Renal cortical epithelial cell (primary cell): Measurements from ENCODE around the gene HOXC12. TPM values are rescaled to one million over a fixed set of nuclear protein-coding genes. Genes with fewer than 3 reads are reported as not detected.

Experiments used
- DNase-seq: peaks from one replicate; pipeline ENCODE4 v3.0.0-alpha.2; 2011; ENCODE audit warnings: low read depth
- total RNA-seq: library from RNA; depleted of rRNA; stranded (reverse); fragments of >200 nt; gene quantifications from 2 replicates; pipeline ENCODE4 v1.2.3, GENCODE V29; 2014

The HOXC12 gene
- total RNA-seq, 1 donor from 2014 or later = not detected

DNA sequence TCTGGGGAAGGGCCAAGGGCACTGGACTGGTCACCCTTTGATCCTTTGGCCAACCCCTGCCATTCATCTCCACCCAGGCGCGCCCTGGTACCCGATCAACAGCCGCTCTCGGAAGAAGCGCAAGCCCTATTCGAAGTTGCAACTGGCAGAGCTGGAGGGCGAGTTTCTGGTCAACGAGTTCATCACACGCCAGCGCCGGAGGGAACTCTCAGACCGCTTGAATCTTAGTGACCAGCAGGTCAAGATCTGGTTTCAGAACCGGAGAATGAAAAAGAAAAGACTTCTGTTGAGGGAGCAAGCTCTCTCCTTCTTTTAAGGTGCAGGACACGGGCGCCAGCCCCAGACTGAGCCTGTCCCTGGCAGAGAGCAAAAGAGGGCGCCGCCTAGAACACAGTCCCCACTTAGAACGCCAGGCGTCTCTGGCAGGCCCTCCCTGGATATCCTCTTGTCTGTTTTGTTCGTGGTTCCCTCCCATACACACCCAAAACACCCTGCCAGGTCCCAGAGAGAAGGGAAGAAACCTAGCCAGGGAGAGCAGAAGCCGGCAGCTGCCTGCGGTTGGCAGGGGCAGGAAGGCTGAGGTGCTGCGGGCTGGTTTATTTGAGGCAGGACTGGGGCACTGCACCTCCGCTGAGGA, 1.7 kb downstream of the HOXC12 start:
- no peak for DNase-seq

DNA sequence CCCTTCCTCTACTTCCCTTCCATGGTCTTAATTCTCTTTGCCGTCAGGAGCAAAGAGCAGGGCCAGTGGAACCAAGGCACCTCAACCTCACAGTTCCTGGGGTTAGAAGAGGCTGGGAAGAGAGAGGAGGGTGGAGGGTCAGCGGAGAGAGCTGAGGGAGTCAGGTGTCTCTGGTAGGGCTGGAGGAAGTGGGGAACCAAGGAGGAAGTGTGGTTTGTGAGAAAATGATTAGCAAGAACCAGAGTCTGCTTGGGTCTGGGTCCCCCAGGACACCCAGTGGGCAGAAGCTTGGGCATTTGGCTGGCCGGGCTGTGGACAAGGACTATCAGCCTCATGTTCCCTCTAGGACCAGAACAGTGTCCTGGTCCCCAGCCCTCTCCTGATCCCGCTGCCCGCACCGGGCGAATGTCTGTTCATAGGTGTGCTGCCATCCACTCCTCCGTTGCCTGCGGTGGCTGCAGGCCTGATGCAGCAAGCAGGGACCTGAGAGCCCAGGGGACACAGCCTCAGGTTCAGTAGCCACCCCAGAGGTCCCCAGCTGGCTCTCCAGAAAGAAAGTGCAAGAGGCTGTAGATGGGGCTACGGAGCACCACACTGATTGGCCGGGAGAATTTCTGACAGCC, 2.3 kb downstream of the HOXC12 start:
- no peak for DNase-seq

- no peak for DNase-seq
Observed at GRCh38 chr12:53958128-53958527, 3.4 kb downstream of the HOXC12 start.

- no peak for DNase-seq
Observed at GRCh38 chr12:53959314-53959713, 4.6 kb downstream of the HOXC12 start.

DNA sequence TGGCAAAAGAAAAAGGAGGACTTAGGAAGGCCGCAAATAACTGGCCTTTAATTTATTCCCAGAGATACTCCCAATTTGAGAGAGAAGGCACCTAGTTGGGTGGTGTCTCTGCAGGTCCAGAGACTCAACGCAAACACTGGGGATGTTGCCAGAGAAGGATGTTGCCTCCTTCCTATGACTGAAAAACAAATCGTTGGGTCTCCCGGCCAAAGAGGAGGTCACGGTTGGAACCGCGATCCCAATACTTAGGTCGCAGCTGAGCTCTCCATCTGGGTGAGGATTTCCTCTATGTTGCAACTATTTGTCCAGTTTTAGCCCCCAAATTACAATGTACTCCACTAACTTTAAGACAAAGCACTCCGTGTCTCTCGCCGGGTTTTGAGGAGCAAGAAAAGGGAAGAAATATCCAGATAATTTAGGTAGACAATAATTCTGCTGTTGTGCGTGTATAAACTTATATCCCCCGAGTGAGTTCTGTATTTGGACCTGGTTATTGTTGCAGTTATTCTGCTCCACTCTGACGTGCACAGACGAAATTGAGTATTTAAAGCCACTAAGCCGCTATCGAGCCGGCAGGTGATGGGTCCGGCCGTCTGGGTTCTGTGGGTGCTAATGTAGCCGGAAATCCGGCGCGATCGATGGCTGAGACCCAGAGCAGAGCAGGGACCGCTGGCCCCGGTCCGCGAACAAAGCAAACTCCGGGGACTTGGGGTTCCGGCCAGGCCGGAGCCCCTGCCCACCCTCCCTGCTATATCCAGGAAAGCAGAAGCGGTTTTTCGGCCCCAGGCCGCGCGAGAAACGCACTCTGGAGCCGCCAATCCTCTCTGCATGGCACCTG, 5.7 kb downstream of the HOXC12 start:
- DNase-seq = no peak

- no peak for DNase-seq
Observed at GRCh38 chr12:53961025-53961761, 6.5 kb downstream of the HOXC12 start.

- DNase-seq = no peak
Observed at GRCh38 chr12:53963005-53963404, 8.3 kb downstream of the HOXC12 start.

- DNase-seq = no peak
Observed at GRCh38 chr12:53963434-53964314, 9.0 kb downstream of the HOXC12 start.

DNA sequence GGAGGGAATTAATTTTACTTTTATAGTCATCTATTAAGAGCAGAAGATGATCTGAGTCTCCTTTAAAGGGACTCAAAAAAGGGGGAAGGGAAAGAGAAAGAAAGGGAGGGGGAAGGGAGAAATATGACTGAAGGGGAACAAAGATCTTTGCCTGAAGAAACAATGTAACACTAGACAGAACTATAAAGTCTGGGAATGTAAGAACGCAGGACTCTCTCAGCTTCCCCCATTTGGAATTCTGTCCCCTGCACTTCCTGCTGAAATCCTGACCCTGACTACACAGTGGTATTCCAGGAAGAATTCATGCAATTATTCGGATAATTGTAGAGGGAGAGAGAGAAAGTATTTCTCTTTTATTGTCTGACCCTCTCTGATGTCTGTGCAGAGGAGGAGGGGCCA, 9.6 kb downstream of the HOXC12 start:
- no peak for DNase-seq

- no peak for DNase-seq
Observed at GRCh38 chr12:53965281-53966084, 10.8 kb downstream of the HOXC12 start.

- DNase-seq = no peak
Observed at GRCh38 chr12:53966085-53966384, 11.3 kb downstream of the HOXC12 start.

DNA sequence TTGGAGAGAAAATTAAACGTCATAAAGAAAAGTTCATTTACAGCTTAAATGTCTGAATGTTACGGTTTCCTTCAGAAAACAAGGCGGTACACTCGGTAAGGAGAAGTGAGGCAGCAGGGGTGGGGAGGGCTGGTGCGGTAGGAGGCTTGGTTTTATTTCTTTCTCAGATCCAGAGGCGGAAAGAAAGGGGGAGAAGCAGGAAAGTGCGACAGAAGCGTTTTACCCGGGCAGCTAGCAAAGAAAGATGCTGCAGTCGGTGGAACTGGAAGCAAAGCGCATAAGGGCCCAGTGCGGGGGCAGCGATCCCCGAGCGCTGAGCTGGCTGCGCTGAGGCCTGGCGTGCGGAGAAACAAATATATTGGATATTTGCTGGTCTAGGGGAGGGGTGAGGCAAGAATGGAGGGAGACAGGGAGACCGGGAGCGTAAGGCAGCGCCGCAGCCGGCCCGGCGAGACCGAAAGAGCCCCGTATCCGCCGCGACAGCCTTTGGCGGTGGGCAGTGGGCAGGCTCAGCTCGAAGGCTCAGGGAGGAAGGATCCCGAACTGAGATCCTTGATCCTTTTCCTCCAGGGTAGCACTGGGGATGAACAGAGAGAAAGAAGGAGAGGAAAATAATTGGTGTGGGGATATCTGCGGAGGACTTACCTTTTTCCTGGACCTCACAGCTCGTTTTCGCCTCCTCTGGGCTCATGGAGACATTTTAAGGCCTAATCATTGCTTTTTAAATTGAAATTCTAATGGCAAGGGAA, 11.9 kb downstream of the HOXC12 start:
- DNase-seq = no peak

DNA sequence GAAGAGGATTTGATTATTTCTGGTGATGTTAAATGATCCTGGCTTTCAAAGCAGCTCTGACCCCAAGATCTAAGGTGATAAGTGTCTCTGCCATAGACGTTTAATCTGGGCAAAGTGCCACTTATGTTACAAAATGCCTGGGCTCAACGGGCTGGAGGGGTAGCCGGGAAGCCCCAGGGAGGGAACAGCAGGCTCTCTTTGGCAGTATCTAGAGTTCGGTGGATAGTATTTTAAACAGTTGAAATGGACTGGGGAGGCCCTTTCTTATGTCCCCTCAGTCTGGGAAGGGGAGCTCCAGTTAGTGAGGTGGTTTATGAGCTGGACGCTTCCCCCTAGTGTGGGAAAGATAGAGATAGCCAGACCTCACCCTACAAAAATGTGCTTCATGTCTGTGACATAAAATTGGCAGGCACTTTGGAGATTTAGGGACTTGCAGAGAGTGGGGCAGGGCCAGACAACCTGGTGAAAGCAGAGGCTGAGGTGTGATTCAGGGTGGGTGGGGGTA, 12.8 kb downstream of the HOXC12 start:
- no peak for DNase-seq

DNA sequence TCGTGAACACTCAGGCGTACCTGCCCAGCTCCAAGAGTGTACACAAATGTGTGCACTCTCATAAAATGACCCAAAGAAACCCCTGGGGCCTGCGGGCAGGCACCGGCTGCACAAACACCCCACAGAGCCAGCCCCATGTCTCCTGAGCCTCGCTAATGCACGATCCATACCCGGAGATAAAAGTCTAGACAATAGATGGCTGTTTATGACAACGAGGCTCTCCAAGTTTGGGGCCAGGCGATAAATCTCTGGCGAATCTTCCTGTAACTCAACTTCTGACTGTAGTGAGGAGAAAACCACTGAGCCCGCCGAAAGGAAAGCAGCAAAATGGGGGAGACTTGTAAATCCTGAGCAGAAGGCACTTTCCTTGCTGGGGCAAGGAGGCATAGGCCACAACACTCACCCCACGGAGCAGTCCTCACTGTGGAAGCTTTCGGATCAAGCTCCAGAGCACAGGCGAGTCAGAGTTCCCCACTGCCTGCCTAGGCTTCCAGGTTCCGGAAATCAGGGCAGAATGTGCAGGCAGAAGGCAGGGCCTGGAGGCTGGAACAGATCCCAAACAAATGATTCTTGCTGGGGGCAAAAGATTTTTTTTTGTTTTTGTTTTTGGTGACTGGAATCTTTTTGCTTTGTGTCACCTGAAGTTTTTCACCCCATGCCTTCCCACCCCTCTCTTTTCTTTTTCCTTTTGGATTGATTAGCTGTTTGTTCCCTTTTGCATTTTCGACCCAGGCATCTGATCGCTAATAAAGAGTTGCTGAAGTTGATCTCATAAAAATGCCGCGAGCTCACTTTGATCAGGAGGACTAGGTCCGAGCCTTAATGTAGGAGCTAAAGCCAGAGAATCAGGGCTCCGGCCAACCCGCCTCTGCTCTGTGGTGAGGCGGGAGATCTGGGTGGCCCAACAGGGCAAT, 13.8 kb downstream of the HOXC12 start:
- DNase-seq = no peak

- no peak for DNase-seq
Observed at GRCh38 chr12:53969588-53970259, 15.0 kb downstream of the HOXC12 start.

DNA sequence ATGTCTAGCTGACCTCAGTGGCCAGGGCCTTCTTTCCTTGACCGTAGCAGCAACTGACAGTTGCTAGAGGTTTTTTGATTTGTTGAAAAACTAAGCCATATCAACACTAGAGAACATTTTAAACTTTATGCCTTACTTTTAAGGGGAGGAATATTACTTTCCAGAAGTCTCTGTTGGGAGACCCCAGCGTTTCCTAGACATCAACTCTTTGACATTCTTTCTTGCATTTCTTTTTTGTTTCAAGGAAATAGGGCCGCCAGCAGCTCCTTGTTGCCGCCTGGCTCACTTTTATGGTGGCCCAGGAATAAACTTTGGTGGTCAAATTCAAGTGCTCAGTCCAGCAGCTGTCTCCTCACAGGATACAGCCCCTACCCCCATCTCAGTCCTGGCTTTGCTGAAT, 15.7 kb downstream of the HOXC12 start:
- DNase-seq = no peak

DNA sequence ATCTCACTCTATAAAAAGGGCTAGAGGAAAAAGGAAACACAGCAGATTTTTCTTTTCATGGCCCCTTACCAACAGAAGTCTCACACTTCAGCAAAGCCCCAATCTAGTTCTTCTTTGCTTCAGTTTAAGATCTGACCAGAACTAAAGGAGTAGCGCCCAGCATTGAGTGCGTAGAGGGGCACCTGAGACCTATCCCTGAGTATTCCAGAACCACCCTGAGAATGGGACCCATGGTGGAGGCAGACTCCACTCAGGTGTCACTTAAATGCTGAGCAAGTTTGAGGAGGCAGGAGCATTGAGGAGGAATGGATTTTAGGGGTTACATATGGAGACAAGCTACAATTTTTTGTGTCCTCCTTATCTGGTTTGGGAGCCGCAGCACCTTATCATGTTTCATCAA, 16.4 kb downstream of the HOXC12 start:
- DNase-seq = no peak

DNA sequence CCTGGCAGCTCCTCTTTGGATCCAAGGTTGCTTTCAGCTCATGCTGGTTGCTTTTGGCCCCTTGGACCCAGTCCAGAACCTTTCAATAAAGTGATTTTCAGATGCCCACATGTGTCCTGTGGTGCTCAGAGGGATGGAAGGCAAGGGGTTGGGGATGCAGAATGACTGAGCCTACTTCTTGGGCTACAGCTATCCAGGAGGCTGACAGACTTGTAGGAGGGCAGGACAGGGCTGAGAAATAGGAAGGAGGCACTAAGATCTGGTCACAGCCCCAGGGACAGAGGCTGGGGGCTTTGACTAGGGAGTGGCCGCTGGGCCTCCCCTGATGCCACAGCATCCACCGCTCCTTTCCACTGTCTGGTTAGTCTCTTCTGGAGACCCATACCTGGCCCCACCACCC, 17.0 kb downstream of the HOXC12 start:
- DNase-seq = no peak
